HepG2 (cell line): Measurements from ENCODE around the gene NFATC2. TPM values are rescaled to one million over a fixed set of nuclear protein-coding genes. Genes with fewer than 3 reads are reported as not detected.
A peak's percentile ranks its signal among the peaks of the same experiment; 100 is the strongest.

Source experiments
- FOSL2 ChIP-seq: sonication (generic); formaldehyde crosslinking; IDR thresholded peaks from 2 replicates; pipeline ENCODE4 v1.4.0; 2020; ENCODE audit warnings: missing genetic modification reagents
- FOXA1 ChIP-seq, 2 experiments: fragments of 450-650 bp in 1 of 2; sonication (generic) in 1 of 2; formaldehyde crosslinking in 1 of 2; IDR thresholded peaks; 2 replicates each; pipeline versions ENCODE4 v1.4.0 to v1.6.1; 2016 to 2020; ENCODE audit warnings: missing genetic modification reagents in 1 of 2
- FOXA3 ChIP-seq: IDR thresholded peaks from 2 replicates; pipeline ENCODE4 v1.6.1; 2016; ENCODE audit warnings: missing genetic modification reagents, missing compliant biosample characterization
- FOXJ3 ChIP-seq: sonication (generic); formaldehyde crosslinking; IDR thresholded peaks from 2 replicates; pipeline ENCODE4 v1.4.0; 2020; ENCODE audit warnings: missing genetic modification reagents, mild to moderate bottlenecking, borderline replicate concordance
- NFKB2 ChIP-seq: sonication (generic); formaldehyde crosslinking; IDR thresholded peaks from 2 replicates; pipeline ENCODE4 v1.4.0; 2020; ENCODE audit warnings: missing genetic modification reagents, borderline replicate concordance
- NR3C1 ChIP-seq: sonication (generic); formaldehyde crosslinking; IDR thresholded peaks from 2 replicates; pipeline ENCODE4 v1.4.0; 2020; ENCODE audit warnings: missing genetic modification reagents
- SAP130 ChIP-seq: IDR thresholded peaks from 2 replicates; pipeline ENCODE4 v1.6.1; 2016; ENCODE audit warnings: low read depth
- SP1 ChIP-seq, 2 experiments: fragments of 450-650 bp in 1 of 2; sonication (generic) in 1 of 2; formaldehyde crosslinking in 1 of 2; IDR thresholded peaks; 2 replicates each; pipeline versions ENCODE4 v1.4.0 to v1.6.1; 2016 to 2020; ENCODE audit warnings: missing genetic modification reagents in 1 of 2
- WIZ ChIP-seq: sonication (generic); formaldehyde crosslinking; IDR thresholded peaks from 2 replicates; pipeline ENCODE4 v1.5.1; 2020; ENCODE audit warnings: mild to moderate bottlenecking, missing genetic modification reagents
- YEATS4 ChIP-seq: sonication (generic); formaldehyde crosslinking; IDR thresholded peaks from 2 replicates; pipeline ENCODE4 v1.4.0; 2020; ENCODE audit warnings: missing genetic modification reagents, borderline replicate concordance
- ZNF24 ChIP-seq: fragments of 450-650 bp; IDR thresholded peaks from 2 replicates; pipeline ENCODE4 v1.6.1; 2017; ENCODE audit warnings: antibody characterized with exemption, mild to moderate bottlenecking
- ZNF501 ChIP-seq: sonication (generic); formaldehyde crosslinking; IDR thresholded peaks from 2 replicates; pipeline ENCODE4 v1.5.1; 2020; ENCODE audit warnings: mild to moderate bottlenecking, moderate library complexity, missing genetic modification reagents
- ZNF558 ChIP-seq: sonication (generic); formaldehyde crosslinking; IDR thresholded peaks from 2 replicates; pipeline ENCODE4 v1.9.0; 2022; ENCODE audit warnings: mild to moderate bottlenecking, missing genetic modification reagents, borderline replicate concordance
- ZNF572 ChIP-seq: sonication (generic); formaldehyde crosslinking; IDR thresholded peaks from 2 replicates; pipeline ENCODE4 v1.5.1; 2020; ENCODE audit warnings: mild to moderate bottlenecking, missing genetic modification reagents
- polyA plus RNA-seq, 8 experiments: library from polyadenylated mRNA; depleted of rRNA in 3 of 8; stranded (reverse) in 7 of 8; unstranded in 1 of 8; fragments of >200 nt; fragmentation: Illumina TruSeq in 4 of 8; extraction: Trizol in 4 of 8; gene quantifications; 2 replicates each; pipeline versions ENCODE4 v1.2.1 to v1.2.3, GENCODE V29; 2011 to 2016; ENCODE audit warnings: low read depth in 4 of 8, missing spikeins in 1 of 8, mixed read lengths in 1 of 8; ENCODE audit not compliant: insufficient read depth in 1 of 8
- total RNA-seq, 5 experiments: library from RNA; depleted of rRNA; stranded (reverse); fragments of >200 nt; fragmentation: Illumina TruSeq; extraction: Trizol; gene quantifications; 2 replicates each; pipeline ENCODE4 v1.2.3, GENCODE V29; 2016; ENCODE audit warnings: low read depth in 1 of 5
- TF ChIP-seq, protein P1 (sequence below): sonication (generic); formaldehyde crosslinking; IDR thresholded peaks from 2 replicates; pipeline ENCODE4 v1.4.0; 2020; ENCODE audit warnings: missing genetic modification reagents
- TF ChIP-seq, protein P2 (sequence below): fragments of 450-650 bp; IDR thresholded peaks from 2 replicates; pipeline ENCODE4 v1.6.1; 2016
- TF ChIP-seq, protein P3 (sequence below): sonication (generic); formaldehyde crosslinking; IDR thresholded peaks from 2 replicates; pipeline ENCODE4 v1.5.1; 2020; ENCODE audit warnings: mild to moderate bottlenecking, moderate library complexity, missing genetic modification reagents
- TF ChIP-seq, protein P4 (sequence below), 2 experiments: sonication (generic) in 1 of 2; formaldehyde crosslinking in 1 of 2; IDR thresholded peaks; 2 replicates each; pipeline versions ENCODE4 v1.4.0 to v1.6.1; 2018 to 2020; ENCODE audit warnings: missing genetic modification reagents in 2 of 2, borderline replicate concordance in 1 of 2, low read depth in 1 of 2, mild to moderate bottlenecking in 1 of 2, missing biosample characterization in 1 of 2

Gene NFATC2
- total and polyA plus RNA-seq, 2 of the 13 experiments (the other 11 are each of a cell fraction or from before 2014, with no cell fraction given), result 1.9 to 3.3 TPM

DNA sequence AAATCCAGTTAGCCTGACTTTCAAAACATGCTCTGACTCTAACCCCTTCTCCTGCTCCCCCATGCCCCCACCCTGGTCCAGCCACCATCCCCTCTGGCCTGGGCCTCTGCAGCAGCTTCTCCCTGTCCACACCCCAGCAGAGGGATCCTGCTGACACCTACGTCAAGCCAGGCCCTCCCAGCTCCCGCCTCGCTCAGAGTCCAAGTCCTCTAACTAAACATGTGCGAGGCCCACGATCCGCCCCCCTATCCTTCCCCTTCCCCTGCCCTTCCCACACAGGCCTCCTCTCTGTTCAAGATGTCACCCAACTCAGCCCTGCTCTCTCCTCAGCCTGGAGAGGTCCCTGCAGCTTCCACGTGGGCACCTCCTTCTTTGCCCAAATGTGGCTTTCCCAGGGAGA, 33.7 kb downstream of the NFATC2 start (continued):
- TF ChIP-seq ZNF24 (no peak), FOXJ3 (CRISPR knock-in tag) (no peak), SAP130 (CRISPR knock-in tag) (peak; percentile 62; the same call in 1 of the 2 replicates), ZNF558 (no peak), ZNF501 (CRISPR knock-in tag) (0 out of 2 replicates have a peak, but pooled peaks have one; percentile 37), FOXA1 (IDR thresholded peaks at IDR 0.05) (no peak), FOXA1 (CRISPR knock-in tag; IDR thresholded peaks at IDR 0.05) (0 out of 2 replicates have a peak, but pooled peaks have one; percentile 29), SP1 (IDR thresholded peaks at IDR 0.05) (no peak), SP1 (CRISPR knock-in tag; IDR thresholded peaks at IDR 0.05) (0 out of 2 replicates have a peak, but pooled peaks have one; percentile 31), WIZ (CRISPR knock-in tag) (no peak), YEATS4 (CRISPR knock-in tag) (0 out of 2 replicates have a peak, but pooled peaks have one; percentile 47), NR3C1 (CRISPR knock-in tag) (no peak), FOXA3 (CRISPR knock-in tag) (peak; percentile 35), NFKB2 (peak; percentile 33; the same call in 1 of the 2 replicates), ZNF572 (CRISPR knock-in tag) (no peak), FOSL2 (no peak)
- TF ChIP-seq, protein P1, sequence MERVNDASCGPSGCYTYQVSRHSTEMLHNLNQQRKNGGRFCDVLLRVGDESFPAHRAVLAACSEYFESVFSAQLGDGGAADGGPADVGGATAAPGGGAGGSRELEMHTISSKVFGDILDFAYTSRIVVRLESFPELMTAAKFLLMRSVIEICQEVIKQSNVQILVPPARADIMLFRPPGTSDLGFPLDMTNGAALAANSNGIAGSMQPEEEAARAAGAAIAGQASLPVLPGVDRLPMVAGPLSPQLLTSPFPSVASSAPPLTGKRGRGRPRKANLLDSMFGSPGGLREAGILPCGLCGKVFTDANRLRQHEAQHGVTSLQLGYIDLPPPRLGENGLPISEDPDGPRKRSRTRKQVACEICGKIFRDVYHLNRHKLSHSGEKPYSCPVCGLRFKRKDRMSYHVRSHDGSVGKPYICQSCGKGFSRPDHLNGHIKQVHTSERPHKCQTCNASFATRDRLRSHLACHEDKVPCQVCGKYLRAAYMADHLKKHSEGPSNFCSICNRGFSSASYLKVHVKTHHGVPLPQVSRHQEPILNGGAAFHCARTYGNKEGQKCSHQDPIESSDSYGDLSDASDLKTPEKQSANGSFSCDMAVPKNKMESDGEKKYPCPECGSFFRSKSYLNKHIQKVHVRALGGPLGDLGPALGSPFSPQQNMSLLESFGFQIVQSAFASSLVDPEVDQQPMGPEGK (CRISPR knock-in tag), result peak; percentile 67; the same call in 1 of the 2 replicates
- TF ChIP-seq, protein P2, sequence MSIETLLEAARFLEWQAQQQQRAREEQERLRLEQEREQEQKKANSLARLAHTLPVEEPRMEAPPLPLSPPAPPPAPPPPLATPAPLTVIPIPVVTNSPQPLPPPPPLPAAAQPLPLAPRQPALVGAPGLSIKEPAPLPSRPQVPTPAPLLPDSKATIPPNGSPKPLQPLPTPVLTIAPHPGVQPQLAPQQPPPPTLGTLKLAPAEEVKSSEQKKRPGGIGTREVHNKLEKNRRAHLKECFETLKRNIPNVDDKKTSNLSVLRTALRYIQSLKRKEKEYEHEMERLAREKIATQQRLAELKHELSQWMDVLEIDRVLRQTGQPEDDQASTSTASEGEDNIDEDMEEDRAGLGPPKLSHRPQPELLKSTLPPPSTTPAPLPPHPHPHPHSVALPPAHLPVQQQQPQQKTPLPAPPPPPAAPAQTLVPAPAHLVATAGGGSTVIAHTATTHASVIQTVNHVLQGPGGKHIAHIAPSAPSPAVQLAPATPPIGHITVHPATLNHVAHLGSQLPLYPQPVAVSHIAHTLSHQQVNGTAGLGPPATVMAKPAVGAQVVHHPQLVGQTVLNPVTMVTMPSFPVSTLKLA, result peak; percentile 39; the same call in 1 of the 2 replicates
- TF ChIP-seq, protein P3, sequence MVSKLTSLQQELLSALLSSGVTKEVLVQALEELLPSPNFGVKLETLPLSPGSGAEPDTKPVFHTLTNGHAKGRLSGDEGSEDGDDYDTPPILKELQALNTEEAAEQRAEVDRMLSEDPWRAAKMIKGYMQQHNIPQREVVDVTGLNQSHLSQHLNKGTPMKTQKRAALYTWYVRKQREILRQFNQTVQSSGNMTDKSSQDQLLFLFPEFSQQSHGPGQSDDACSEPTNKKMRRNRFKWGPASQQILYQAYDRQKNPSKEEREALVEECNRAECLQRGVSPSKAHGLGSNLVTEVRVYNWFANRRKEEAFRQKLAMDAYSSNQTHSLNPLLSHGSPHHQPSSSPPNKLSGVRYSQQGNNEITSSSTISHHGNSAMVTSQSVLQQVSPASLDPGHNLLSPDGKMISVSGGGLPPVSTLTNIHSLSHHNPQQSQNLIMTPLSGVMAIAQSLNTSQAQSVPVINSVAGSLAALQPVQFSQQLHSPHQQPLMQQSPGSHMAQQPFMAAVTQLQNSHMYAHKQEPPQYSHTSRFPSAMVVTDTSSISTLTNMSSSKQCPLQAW (CRISPR knock-in tag), result 0 out of 2 replicates have a peak, but pooled peaks have one; percentile 46
- TF ChIP-seq, protein P4, sequence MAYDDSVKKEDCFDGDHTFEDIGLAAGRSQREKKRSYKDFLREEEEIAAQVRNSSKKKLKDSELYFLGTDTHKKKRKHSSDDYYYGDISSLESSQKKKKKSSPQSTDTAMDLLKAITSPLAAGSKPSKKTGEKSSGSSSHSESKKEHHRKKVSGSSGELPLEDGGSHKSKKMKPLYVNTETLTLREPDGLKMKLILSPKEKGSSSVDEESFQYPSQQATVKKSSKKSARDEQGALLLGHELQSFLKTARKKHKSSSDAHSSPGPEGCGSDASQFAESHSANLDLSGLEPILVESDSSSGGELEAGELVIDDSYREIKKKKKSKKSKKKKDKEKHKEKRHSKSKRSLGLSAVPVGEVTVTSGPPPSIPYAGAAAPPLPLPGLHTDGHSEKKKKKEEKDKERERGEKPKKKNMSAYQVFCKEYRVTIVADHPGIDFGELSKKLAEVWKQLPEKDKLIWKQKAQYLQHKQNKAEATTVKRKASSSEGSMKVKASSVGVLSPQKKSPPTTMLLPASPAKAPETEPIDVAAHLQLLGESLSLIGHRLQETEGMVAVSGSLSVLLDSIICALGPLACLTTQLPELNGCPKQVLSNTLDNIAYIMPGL (CRISPR knock-in tag; IDR thresholded peaks at IDR 0.05; ENCODE audit: borderline replicate concordance in 1 of 2, low read depth in 1 of 2), result 0 out of 4 replicates have a peak, but pooled peaks of 1 of the 2 experiments have one; percentile 28
